GDM1 (cell line): ENCODE data around the gene CLTC.
"Not testable (repeated sequence)": the region's sequence is repeated elsewhere in the genome, so short reads cannot be mapped to it uniquely, and the experiment has no call there.

Experiments used
- DNase-seq: peaks from one replicate; lab custom pipeline; 2025; lab: John Stamatoyannopoulos, UW

The CLTC gene

DNA sequence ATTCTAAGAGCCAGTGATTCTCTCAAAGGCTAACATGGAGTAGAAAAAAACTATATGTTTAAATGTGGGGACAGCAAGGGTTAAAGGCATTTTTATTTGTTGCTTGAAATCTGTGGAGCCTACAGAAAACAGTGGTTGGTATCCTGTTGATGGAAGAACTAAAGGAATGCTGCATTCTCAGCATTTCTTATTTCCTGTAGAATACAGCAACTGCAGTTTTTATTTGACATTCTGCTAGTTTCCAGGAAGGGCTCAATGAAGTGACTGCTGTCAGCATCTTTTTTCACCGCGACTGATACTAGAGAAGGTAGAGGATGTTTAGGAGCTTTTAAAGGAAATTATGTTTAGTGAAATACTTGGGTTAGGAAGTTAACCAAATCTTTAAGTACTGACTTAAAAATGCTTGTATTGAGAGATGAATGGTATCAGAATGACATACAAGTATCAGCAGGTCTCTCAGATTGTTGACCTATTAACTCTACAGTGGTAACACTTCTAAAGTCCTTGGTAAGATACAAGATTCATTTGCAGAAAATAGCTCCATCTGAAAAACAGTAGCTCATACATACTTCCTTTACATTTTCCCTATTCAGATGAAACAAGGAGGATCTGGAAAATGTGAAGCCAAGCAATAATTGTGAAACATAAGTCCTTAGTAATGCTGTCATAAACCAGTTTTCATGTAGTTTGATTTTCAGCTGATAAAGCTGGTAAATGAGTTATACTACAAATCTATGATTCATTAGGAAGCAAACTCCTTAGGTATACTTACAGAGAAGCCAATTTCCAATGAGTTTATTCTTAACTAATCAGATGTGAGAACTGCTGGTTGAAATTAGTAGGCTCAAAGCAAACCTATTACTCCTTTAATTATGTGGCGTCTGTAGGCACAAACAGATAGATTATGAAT, 15.2 kb downstream of the CLTC start:
- DNase-seq, result no peak

DNA sequence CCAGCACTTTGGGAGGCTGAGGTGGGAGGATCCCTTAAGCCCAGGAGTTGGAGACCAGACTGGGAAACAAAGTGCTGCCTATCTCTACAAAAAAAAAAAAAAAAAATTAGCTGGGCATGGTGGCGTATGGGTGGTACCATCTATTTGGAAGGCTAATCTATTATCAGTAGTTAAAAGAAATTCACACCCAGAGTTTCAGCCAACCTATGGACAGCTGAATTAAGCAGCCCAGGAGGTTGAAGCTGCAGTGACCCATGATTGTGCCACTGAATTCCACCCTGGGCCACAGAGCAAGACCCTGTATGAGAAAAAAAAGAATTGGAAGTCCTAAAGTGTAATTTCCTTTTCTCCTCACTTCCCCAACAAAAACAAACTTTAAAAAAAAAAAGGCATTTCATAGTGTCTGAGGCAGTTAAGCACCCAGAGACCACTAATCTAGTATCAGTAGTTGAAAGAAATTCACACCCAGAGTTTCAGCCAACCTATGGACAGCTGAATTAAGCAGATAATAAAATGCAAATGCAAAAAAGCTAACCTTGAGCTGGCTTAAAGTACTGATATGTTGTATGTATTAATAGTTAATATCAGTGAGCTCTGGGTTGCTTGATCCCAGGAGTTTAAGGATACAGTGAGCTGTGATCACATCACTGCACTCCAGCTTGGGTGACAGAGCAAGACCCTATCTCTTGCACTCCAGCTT, 18.1 kb downstream of the CLTC start:
- DNase-seq, result no peak

DNA sequence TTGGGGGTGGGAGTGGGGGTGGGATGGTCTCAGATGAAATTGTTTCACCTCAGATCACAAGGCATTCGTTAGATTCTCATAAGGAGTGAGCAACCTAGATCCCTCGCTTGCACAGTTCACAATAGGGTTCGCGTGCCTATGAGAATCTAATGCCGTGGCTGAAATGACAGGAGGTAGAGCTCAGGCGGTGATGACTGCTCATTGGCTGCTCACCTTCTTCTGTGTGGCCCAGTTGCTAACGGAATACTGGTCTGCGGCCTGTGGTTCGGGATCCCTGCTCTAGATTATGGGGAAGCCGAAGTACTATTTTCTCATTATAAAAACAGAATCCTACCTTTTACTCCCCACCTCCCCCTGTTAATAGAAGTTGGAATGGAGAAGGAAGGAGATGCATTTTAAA, 18.9 kb downstream of the CLTC start:
- no peak for DNase-seq

DNA sequence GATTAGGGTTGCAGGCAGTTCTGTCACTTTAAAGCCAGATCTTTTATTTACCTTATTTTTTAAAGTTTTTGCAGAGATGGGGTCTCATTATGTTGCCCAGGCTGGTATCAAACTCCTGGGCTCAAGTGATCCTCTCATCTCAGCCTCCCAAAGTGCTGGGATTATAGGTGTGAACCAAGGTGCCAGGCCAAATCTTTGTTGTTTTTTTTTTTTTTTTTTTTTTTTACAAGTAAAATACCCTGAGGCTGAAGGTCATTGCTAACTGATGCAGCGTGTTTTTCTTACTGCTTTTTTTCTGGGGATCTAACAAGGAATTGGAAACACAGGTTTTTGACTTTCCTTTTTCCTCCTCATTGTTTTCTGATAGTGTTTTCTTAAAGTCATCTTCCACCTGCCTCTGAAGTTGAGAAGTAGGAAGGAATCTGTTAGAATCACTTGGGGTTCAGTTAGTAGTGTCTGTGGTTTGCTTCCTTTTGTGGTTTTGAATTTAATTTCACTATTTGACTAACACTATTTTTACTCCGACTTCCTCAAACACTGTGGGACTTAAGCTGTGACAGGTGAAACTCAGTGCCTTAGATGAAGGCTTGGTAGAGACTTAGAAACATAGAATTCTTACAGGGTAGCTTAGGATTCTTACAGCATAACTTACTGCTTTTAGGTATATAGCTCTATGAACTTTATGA, 22.2 kb downstream of the CLTC start:
- DNase-seq, result no peak

DNA sequence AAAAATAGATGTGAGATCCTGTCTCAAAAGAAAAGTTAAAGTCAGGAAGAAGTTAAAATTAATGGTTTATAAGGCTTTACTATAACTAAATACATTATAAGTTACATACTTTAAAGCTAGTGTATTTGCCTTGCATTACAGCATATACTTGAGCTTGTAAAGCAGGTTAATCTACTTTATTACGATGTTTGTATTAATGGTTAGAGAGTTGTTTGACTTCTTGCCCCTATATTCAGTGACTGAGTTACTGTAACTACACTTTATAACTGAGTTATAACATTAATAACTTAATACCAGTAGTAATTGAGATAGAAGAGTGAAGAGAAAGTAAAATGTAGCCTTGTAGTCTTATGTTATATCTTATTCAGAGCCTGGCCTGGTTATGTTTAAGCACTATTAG, 22.9 kb downstream of the CLTC start:
- no peak for DNase-seq

DNA sequence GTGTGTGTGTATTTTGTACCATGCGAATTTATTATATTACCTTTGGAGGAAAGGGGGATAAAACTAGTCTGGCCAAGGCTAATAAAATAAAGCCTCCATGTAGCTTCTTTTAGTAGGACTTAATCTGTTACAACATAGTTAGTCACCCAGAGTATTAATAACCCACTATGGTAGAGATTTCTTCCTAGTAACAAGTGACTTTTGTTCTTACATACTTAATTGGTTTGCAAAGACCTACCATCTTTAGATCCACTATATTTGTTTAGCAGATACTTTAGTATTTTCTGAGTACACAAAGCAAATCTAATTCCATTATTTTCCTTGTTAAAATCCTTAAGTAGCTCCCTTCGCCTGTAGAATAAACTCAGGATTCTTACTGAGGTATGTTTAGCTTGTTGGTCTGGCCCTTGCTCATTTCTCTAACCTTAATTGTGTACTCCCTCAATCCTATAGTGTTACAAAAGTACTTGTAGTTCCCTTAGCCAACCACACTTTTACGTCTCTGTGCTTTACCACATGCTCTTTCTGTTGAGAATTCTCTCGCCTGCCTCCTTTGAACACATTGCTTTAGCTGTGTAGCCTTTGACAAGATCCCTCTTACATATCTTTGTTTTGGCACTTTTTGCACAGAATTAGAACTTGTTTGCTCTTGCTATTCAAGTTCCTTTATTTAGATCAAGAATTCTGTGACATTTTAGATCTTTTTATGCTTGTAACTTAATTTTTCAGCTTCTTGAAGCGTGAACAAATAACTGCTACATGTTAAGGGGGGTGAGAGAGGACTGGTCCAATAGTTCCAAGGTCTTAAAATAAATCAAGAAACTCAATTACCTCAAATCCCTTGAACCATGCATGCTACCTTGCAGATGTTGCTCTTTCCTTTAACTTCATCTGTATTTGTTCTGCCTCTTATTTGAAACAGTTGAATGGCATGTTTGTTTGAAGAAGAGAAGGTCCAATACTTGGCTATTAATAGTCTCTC, 23.8 kb downstream of the CLTC start:
- DNase-seq, result no peak

DNA sequence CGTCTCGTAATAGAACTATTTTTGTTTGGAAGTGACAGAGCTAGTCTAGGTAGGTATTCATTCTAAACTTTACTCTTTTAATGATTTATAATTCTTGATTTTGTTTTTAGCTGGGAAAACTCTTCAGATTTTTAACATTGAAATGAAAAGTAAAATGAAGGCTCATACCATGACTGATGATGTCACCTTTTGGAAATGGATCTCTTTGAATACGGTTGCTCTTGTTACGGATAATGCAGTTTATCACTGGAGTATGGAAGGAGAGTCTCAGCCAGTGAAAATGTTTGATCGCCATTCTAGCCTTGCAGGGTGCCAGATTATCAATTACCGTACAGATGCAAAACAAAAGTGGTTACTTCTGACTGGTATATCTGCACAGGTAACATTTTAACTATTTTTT, 27.6 kb downstream of the CLTC start:
- DNase-seq, result no peak

DNA sequence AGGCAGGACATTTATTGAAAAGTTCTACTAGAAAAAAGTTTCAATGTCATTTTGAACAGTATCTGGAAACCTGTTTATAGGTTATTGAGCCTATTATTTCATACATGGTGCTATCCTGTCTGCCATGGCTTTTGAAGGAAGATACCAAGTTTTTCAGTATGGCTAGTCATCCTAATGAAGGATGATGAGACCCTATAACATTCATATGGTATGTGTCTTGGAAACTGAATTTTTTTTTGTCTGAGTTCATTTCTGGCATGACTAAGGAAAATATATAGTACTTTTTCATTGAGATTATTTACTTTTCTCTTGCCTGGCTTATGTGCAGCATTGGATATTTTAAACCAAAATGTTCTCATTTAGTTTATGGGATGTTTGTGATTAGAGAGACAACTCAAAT, 30.2 kb downstream of the CLTC start:
- DNase-seq, result no peak

DNA sequence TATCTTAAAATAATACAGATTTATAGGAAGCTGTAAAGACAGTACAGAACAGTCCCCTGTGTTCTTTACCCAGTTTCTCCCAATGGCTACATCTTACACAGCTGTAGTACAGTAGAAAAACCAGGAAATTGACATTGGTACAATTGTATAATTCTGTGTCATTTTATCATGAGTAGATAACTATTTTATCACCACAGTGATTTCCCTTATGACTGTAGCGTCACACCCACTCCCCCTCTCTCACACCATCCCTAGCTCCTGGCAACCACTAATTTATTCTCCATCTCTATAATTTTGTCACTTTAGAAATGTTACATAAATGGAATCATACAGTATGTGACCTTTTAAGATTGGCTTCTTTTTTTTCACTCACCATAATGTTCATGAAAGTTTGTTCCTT, 30.9 kb downstream of the CLTC start:
- DNase-seq, result no peak

DNA sequence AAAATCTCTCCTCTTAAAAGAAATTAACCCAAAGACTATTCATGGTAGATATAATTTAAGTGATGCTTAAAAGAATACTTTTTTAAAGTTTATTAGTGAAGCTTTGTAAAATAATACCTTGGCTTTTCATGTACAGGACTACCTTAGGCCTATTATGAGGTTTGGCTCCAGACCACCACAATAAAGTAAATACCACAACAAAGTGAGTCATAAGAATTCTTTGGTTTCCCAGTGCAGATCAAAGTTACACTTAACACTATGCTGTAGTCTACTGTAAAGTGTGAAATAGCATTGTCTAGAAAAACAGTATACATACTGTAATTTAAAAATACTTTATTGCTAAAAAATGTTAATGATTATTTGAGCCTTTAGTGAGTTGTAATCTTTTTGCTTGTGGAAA, 31.7 kb downstream of the CLTC start:
- DNase-seq, result no peak

DNA sequence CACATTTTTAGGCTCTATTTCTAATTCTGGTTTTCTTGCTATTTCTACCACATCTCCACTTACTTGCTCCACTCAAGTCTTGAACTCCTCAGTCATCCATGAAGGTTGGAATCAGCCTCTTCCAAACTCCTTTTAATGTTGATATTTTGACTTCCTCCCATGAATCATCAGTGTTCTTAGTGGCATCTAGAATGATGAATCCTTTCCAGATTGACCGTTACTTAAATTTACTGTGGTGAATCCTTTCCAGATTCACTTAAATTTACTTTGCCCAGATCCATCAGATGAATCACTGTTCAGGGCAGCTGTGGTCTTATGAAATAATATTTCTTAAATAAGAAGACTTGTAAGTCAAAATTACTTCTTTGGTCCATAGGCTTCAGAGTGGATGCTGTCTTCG, 32.4 kb downstream of the CLTC start:
- no peak for DNase-seq

DNA sequence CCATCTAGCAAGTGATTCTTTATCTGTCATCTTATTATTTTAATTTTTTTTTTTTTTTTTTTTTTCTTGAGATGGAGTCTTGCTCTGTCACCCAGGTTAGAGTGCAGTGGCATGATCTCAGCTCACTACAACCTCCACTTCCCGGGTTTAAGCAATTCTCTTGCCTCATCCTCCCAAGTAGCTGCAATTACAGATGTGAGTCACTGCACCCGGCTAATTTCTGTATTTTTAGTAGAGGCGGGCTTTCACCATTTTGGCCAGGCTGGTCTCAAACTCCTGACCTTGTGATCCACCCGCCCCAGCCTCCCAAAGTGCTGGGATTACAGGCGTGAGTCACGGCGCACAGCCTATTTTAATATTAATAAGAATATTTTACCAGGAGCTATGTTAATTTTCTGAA, 36.9 kb downstream of the CLTC start:
- not testable (repeated sequence) for DNase-seq

DNA sequence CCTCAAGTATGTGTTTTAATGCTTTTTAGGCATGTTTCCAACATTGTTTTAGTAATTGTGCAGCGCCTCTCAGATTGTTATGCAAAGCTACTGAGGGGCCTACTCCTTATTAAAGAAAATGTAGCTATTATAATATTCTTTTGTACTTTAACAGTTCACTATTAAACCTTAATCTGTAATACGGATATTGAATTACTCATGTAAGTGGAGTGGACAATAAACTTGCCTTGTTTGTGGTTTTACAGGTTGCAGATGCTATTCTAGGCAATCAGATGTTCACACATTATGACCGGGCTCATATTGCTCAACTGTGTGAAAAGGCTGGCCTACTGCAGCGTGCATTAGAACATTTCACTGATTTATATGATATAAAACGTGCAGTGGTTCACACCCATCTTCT, 46.5 kb downstream of the CLTC start:
- no peak for DNase-seq

DNA sequence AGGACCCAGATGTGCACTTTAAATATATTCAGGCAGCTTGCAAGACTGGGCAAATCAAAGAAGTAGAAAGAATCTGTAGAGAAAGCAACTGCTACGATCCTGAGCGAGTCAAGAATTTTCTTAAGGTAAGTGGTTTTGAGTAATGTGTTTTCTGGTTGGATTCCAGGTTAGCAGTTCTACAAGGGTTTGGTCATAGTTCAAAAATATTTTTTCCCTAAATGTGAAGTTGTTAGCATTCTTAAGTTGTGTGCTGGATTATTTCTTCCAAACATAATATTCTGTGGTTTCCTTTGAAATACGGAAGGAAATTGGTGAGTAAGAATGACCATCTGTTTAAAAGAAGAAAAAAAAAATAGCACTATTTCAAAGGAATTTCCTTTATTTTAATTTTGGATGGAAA, 49.1 kb downstream of the CLTC start:
- no peak for DNase-seq

DNA sequence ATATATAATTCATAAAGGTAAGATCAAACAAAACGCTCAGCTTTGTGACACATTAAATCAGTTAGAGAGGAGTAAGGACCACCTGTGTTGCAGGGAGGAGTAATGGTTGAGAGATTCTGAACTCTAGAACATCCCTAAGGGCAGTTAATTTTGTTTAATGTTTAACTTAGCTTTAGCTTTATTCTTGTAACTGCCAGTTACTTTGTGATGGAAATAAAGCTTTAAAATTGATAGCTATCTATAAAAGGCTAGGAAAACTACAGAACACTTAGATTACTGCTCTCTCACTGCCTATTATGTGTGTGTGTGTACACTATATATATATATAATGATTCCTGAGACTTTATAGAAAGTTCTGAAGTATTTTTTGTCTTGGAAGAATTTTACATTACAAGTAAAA, 49.7 kb downstream of the CLTC start:
- DNase-seq, result no peak

DNA sequence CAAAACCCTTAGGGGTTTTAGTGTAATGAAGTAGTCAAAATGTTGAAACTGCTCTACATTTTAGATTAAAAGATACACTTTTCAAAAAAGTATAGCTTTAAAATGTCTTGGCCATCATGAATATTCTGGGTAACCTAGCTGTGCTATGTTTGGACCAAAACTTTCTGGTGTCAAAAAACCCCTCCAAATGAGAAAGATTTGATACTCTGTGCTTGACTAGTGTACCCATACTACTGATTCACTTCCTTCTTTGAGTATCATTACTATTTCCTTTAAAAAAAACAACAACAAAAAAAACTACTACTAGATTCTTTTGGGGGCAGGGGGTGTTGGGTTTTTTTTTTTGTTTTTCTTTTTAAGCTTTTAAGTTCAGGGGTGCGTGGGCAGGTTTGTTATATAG, 50.2 kb downstream of the CLTC start:
- no peak for DNase-seq

DNA sequence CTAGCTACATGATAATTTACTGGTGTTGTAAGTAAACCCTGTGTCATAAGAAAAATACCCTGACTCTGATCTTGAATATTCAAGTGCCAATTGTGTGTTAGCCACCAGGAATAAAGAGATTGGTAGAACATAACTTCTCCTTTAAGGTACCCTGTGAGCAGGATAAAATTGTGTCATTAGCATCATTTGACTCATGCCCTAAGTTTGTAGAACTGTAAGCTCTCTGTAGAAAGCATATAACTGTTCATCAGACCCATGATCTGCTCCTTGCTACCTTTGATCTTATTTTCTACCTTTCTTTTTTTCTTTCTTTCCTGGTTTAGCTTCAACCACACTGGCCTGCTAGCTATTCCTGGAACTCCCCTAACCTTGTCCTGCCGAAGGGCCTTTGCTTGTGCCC, 51.7 kb downstream of the CLTC start:
- DNase-seq, result no peak

DNA sequence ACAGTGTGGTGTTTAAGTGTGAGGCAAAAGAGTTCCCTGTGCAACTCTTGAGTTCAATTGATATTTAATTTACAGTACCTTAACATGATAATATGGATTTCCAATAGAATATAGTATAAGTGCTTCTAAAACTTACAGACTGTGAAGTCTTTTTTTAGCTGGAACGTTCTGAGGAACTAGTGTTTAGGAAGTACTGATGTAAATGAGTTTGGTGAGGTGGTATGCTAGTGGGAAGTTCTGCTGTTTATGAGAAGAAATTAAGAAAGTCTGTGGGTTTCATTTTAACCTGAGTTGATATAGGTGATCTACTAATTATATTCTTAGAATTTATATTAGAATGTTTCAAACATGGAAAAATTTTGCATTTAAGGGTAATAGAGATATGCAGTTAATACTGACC, 55.5 kb downstream of the CLTC start:
- DNase-seq, result no peak

DNA sequence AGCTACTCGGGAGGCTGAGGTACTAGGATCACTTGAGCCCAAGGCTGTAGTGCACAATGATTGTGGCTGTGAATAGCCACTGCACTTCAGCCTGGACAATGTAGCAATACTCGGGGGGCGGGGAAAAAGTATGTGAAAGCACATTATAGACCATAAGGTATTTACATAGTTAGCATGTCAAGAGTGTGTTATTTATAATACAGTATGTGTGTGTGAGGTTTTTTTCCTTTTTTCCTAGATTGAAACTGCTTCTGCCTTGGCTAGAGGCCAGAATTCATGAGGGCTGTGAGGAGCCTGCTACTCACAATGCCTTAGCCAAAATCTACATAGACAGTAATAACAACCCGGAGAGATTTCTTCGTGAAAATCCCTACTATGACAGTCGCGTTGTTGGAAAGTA, 57.0 kb downstream of the CLTC start:
- no peak for DNase-seq

DNA sequence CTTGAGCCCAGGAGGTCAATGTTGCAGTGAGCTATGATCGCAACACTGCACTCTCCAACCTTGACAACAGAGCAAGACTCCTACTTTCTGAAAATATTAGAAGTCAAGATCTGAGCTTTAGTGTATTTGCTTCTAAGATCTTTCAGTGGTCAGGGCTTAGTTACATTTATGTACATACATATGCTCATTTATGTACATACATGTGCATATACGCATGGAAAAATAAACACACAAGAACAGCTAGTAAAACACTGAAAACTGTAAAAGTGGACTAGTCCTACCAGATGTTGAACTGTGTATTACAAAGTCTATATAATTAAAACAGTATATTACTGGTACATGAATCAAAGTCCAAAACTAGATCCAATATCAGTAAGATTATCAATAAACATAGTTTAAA, 59.2 kb downstream of the CLTC start:
- no peak for DNase-seq

DNA sequence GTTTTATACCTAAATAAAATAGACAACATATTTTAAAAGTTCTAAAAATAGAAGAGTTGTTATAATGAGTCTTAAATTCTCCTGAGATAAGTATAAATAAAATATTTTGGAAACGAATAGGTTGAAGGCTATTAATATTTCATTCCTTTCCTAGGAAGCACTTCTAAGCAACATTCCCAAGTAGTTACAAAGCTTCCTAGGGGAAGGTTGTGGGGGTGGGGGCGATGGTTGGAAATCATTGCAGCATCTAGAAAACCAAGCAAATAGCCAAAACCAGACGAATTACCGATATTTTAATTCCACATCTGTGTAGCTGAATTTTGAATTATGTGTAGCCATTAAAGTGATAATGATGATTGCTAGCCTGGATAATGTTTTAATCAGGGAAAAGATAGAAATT, 60.6 kb downstream of the CLTC start:
- DNase-seq, result no peak

DNA sequence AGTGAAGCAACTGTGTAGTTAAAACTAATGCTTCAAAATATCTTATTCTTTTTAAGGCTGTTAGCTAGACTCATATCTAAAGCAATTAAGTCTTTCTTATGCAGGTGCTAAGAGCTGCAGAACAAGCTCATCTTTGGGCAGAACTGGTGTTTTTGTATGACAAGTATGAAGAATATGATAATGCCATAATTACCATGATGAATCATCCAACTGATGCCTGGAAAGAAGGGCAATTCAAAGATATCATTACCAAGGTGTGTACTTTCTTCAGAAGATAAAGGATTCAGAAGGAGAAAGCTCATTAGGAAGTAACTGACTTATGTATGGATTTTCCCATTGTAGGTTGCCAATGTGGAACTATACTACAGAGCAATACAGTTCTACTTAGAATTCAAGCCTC, 63.6 kb downstream of the CLTC start:
- no peak for DNase-seq
